Mesendoderm (in vitro differentiated cells): ENCODE results near the gene HEYL.

Experiments
- DNase-seq: peaks from one replicate; pipeline ENCODE4 v3.0.0; 2013
- H2AK5ac ChIP-seq: 2 replicates; pipeline ENCODE4 v1.6.1; 2013; ENCODE audit warnings: low read length, inconsistent platforms
- H2BK120ac ChIP-seq: 2 replicates; pipeline ENCODE4 v1.6.1; 2013; ENCODE audit warnings: low read depth, mild to moderate bottlenecking, low read length, moderate library complexity, mixed read lengths
- H2BK15ac ChIP-seq: replicated peaks from 2 replicates; pipeline ENCODE4 v1.6.1; 2013; ENCODE audit warnings: low read depth, mild to moderate bottlenecking, moderate library complexity
- H2BK5ac ChIP-seq: 2 replicates; pipeline ENCODE4 v1.6.1; 2013; ENCODE audit warnings: low read length, inconsistent platforms
- H3K18ac ChIP-seq: 2 replicates; pipeline ENCODE4 v1.6.1; 2013; ENCODE audit warnings: mild to moderate bottlenecking, low read length, mixed read lengths
- H3K23ac ChIP-seq: one replicate; pipeline ENCODE4 v1.6.1; 2013; ENCODE audit warnings: low read length
- H3K27ac ChIP-seq: 2 replicates; pipeline ENCODE4 v1.5.1; 2013; ENCODE audit warnings: low read depth, mild to moderate bottlenecking, inconsistent platforms, low read length, moderate library complexity
- H3K27me3 ChIP-seq: 2 replicates; pipeline ENCODE4 v1.6.1; 2013; ENCODE audit warnings: low read length, control low read depth, mild to moderate bottlenecking, inconsistent platforms; ENCODE audit not compliant: insufficient read depth, poor library complexity
- H3K36me3 ChIP-seq: 2 replicates; pipeline ENCODE4 v1.6.1; 2013; ENCODE audit warnings: low read length, inconsistent platforms; ENCODE audit not compliant: control insufficient read depth, insufficient read depth
- H3K4ac ChIP-seq: one replicate; pipeline ENCODE4 v1.6.1; 2013; ENCODE audit warnings: low read depth, mild to moderate bottlenecking, low read length, moderate library complexity
- H3K4me1 ChIP-seq: 2 replicates; pipeline ENCODE4 v1.6.1; 2013; ENCODE audit warnings: low read depth, low read length, inconsistent platforms; ENCODE audit not compliant: control insufficient read depth
- H3K4me2 ChIP-seq: 2 replicates; pipeline ENCODE4 v1.6.1; 2013; ENCODE audit warnings: low read length
- H3K4me3 ChIP-seq: 2 replicates; pipeline ENCODE4 v1.5.1; 2013; ENCODE audit warnings: mild to moderate bottlenecking, low read length
- H3K56ac ChIP-seq: one replicate; pipeline ENCODE4 v1.6.1; 2013; ENCODE audit warnings: low read length
- H3K79me1 ChIP-seq: 2 replicates; pipeline ENCODE4 v1.6.1; 2013; ENCODE audit warnings: low read length, inconsistent platforms
- H3K79me2 ChIP-seq: 2 replicates; pipeline ENCODE4 v1.6.1; 2013; ENCODE audit warnings: mild to moderate bottlenecking, low read length; ENCODE audit not compliant: control insufficient read depth, insufficient read depth
- H3K9ac ChIP-seq: 2 replicates; pipeline ENCODE4 v1.6.1; 2013; ENCODE audit warnings: low read length, inconsistent platforms
- H4K5ac ChIP-seq: one replicate; pipeline ENCODE4 v1.6.1; 2013; ENCODE audit warnings: low read length
- H4K8ac ChIP-seq: one replicate; pipeline ENCODE4 v1.6.1; 2013; ENCODE audit warnings: low read depth, mild to moderate bottlenecking, control low read depth, low read length, moderate library complexity
- WGBS: extraction: QIAGEN DNeasy Blood & Tissue Kit; methylation state at CpG from one replicate; pipeline ENCODE4 v1.1.7; 2013; ENCODE audit warnings: low lambda C conversion rate, missing lambda C conversion rate; ENCODE audit not compliant: insufficient coverage; ENCODE audit errors: extremely low coverage; 5-methylcytosine and 5-hydroxymethylcytosine counted together

The HEYL gene

GRCh38 chr1:39631361-39632322 is 7.8 kb downstream of the HEYL start:
- Histone ChIP-seq H3K56ac (no peak overlapping the region), H3K4me1 (peaks cover 4% of the 10 kb centered on the region), H3K27ac (no peak overlapping the region), H3K4ac (no peak overlapping the region), H3K18ac (no peak overlapping the region), H3K23ac (no peak overlapping the region), H3K27me3 (peaks cover 7% of the 10 kb centered on the region), H2BK5ac (no peak overlapping the region), H3K36me3 (no peaks in the 10 kb centered on the region), H2BK15ac (no peak overlapping the region), H4K5ac (no peak overlapping the region), H3K79me2 (no peaks in the 10 kb centered on the region), H4K8ac (no peak overlapping the region), H2BK120ac (no peak overlapping the region), H3K79me1 (no peaks in the 10 kb centered on the region), H3K9ac (no peak overlapping the region), H3K4me2 (no peak overlapping the region), H3K4me3 (no peak overlapping the region), H2AK5ac (no peak overlapping the region)
- DNase-seq: no peak
- whole genome bisulfite sequencing: no CpG with 5 or more reads among the region's 16 CpGs

GRCh38 chr1:39628807-39629350 is 10.6 kb downstream of the HEYL start:
- H2AK5ac ChIP-seq: no peak overlapping the region
- no peak for DNase-seq
- no peak overlapping the region for H4K5ac ChIP-seq
- H3K23ac ChIP-seq: no peak overlapping the region
- WGBS: no CpG with 5 or more reads among the region's 11 CpGs
- no peak overlapping the region for H3K4me3 ChIP-seq
- no peak overlapping the region for H3K4ac ChIP-seq
- H2BK120ac ChIP-seq: no peak overlapping the region
- no peak overlapping the region for H3K9ac ChIP-seq
- peaks cover 4% of the 10 kb centered on the region for H3K27me3 ChIP-seq
- no peak overlapping the region for H2BK5ac ChIP-seq
- H3K27ac ChIP-seq: no peak overlapping the region
- H2BK15ac ChIP-seq: no peak overlapping the region
- no peaks in the 10 kb centered on the region for H3K79me2 ChIP-seq
- no peak overlapping the region for H3K4me2 ChIP-seq
- H3K36me3 ChIP-seq: no peaks in the 10 kb centered on the region
- H3K56ac ChIP-seq: no peak overlapping the region
- H3K4me1 ChIP-seq: peaks cover 4% of the 10 kb centered on the region
- no peaks in the 10 kb centered on the region for H3K79me1 ChIP-seq
- no peak overlapping the region for H4K8ac ChIP-seq
- H3K18ac ChIP-seq: no peak overlapping the region

- Histone ChIP-seq H3K4me1 (no peaks in the 10 kb centered on the region), H4K5ac (no peak overlapping the region), H3K79me2 (no peaks in the 10 kb centered on the region), H3K27me3 (no peaks in the 10 kb centered on the region), H3K4me3 (no peak overlapping the region), H3K27ac (no peak overlapping the region), H3K79me1 (no peaks in the 10 kb centered on the region), H3K18ac (no peak overlapping the region), H2BK15ac (no peak overlapping the region), H2BK5ac (no peak overlapping the region), H4K8ac (no peak overlapping the region), H2AK5ac (no peak overlapping the region), H2BK120ac (no peak overlapping the region), H3K36me3 (no peaks in the 10 kb centered on the region), H3K4me2 (no peak overlapping the region), H3K9ac (no peak overlapping the region), H3K4ac (no peak overlapping the region), H3K56ac (no peak overlapping the region), H3K23ac (no peak overlapping the region)
- DNase-seq: no peak
- WGBS: no CpG with 5 or more reads among the region's 16 CpGs
Measured at GRCh38 chr1:39626646-39627045, 12.8 kb downstream of the HEYL start.

GRCh38 chr1:39625462-39626273 is 13.8 kb downstream of the HEYL start:
- Histone ChIP-seq H3K4me1 (no peaks in the 10 kb centered on the region), H3K79me2 (no peaks in the 10 kb centered on the region), H2BK5ac (no peak overlapping the region), H3K4ac (no peak overlapping the region), H3K27ac (no peak overlapping the region), H2AK5ac (no peak overlapping the region), H3K27me3 (no peaks in the 10 kb centered on the region), H2BK120ac (no peak overlapping the region), H3K56ac (no peak overlapping the region), H3K4me3 (no peak overlapping the region), H3K36me3 (no peaks in the 10 kb centered on the region), H4K5ac (no peak overlapping the region), H3K79me1 (no peaks in the 10 kb centered on the region), H3K4me2 (no peak overlapping the region), H3K9ac (no peak overlapping the region), H3K23ac (no peak overlapping the region), H2BK15ac (no peak overlapping the region), H4K8ac (no peak overlapping the region), H3K18ac (no peak overlapping the region)
- no peak for DNase-seq
- WGBS: no CpG with 5 or more reads among the region's 11 CpGs

GRCh38 chr1:39625009-39625408 is 14.4 kb downstream of the HEYL start:
- Histone ChIP-seq H3K27me3 (no peaks in the 10 kb centered on the region), H4K8ac (no peak overlapping the region), H3K4me1 (no peaks in the 10 kb centered on the region), H3K4ac (no peak overlapping the region), H3K56ac (no peak overlapping the region), H3K36me3 (no peaks in the 10 kb centered on the region), H3K79me2 (no peaks in the 10 kb centered on the region), H2BK120ac (no peak overlapping the region), H3K9ac (no peak overlapping the region), H3K27ac (no peak overlapping the region), H3K79me1 (no peaks in the 10 kb centered on the region), H2BK15ac (no peak overlapping the region), H3K23ac (no peak overlapping the region), H3K18ac (no peak overlapping the region), H4K5ac (no peak overlapping the region), H2AK5ac (no peak overlapping the region), H3K4me2 (no peak overlapping the region), H2BK5ac (no peak overlapping the region), H3K4me3 (no peak overlapping the region)
- no CpG with 5 or more reads among the region's 8 CpGs for WGBS
- no peak for DNase-seq
